ENCODE data around the gene EGFL8.
"Not testable (repeated sequence)": the region's sequence is repeated elsewhere in the genome, so short reads cannot be mapped to it uniquely, and the experiment has no call there.

Gene EGFL8

GRCh38 chr6:32164295-32164694, at the start of gene EGFL8:
Gene EGFL8 (plus strand): TSS chr6:32164595. CDS start chr6:32166166, 1,571 bp downstream.
- no peak for FAIRE-seq

- FAIRE-seq = no peak
These were observed 49.6 kb upstream of the EGFL8 start for GRCh38 chr6:32114796-32115195.

- FAIRE-seq = no peak
These were observed 48.8 kb upstream of the EGFL8 start for GRCh38 chr6:32115623-32116022.

GRCh38 chr6:32116674-32117073, 47.7 kb upstream of the EGFL8 start:
- FAIRE-seq = no peak

GRCh38 chr6:32117461-32117860, 46.9 kb upstream of the EGFL8 start:
- no peak for FAIRE-seq

GRCh38 chr6:32118782-32119628, 45.4 kb upstream of the EGFL8 start:
- peak; percentile 48 for FAIRE-seq

- FAIRE-seq = no peak
These were observed 43.8 kb upstream of the EGFL8 start for GRCh38 chr6:32120573-32121059.

- no peak for FAIRE-seq
These were observed 40.7 kb upstream of the EGFL8 start for GRCh38 chr6:32123681-32124080.

GRCh38 chr6:32126880-32127279, 37.5 kb upstream of the EGFL8 start:
- FAIRE-seq = no peak

GRCh38 chr6:32127409-32127716, 37.0 kb upstream of the EGFL8 start:
- no peak for FAIRE-seq

GRCh38 chr6:32127717-32128592, 36.4 kb upstream of the EGFL8 start, which contains the start of gene ATF6B:
Gene ATF6B (minus strand): TSS chr6:32128246. CDS start chr6:32128207, 39 bp downstream.
- peak; percentile 98 for FAIRE-seq

GRCh38 chr6:32128751-32129296, 35.6 kb upstream of the EGFL8 start:
- FAIRE-seq = no peak

GRCh38 chr6:32129297-32130088, 34.9 kb upstream of the EGFL8 start:
- FAIRE-seq = no peak

- no peak for FAIRE-seq
These were observed 32.9 kb upstream of the EGFL8 start for GRCh38 chr6:32131439-32131948.

- no peak for FAIRE-seq
These were observed 32.3 kb upstream of the EGFL8 start for GRCh38 chr6:32132110-32132509.

GRCh38 chr6:32133786-32134185, 30.6 kb upstream of the EGFL8 start:
- no peak for FAIRE-seq

- FAIRE-seq = no peak
These were observed 26.9 kb upstream of the EGFL8 start for GRCh38 chr6:32137454-32137853.

GRCh38 chr6:32139590-32139989, 24.8 kb upstream of the EGFL8 start:
- no peak for FAIRE-seq

GRCh38 chr6:32140420-32141046, 23.9 kb upstream of the EGFL8 start:
- no peak for FAIRE-seq

- FAIRE-seq = not testable (repeated sequence)
These were observed 20.2 kb upstream of the EGFL8 start for GRCh38 chr6:32144238-32144637.

- no peak for FAIRE-seq
These were observed 18.1 kb upstream of the EGFL8 start for GRCh38 chr6:32146287-32146686.

GRCh38 chr6:32146687-32147086, 17.7 kb upstream of the EGFL8 start:
- FAIRE-seq = no peak

All from A204.1 (cell line).